SK-N-MC (cell line): ENCODE results near the gene ORC1.
"Not testable (repeated sequence)": the region's sequence is repeated elsewhere in the genome, so short reads cannot be mapped to it uniquely, and the experiment has no call there.

ENCODE experiments used
- EZH2 ChIP-seq: fragments of 200-600 bp; sonication (generic); IDR thresholded peaks from one replicate; pipeline ENCODE4 v1.6.1; 2017; ENCODE audit warnings: antibody characterized with exemption
- POLR2AphosphoS5 ChIP-seq: IDR thresholded peaks from 2 replicates; pipeline ENCODE4 v1.6.1; 2012; ENCODE audit warnings: mild to moderate bottlenecking, low read depth, low read length, borderline replicate concordance

GRCh38 chr1:52369851-52370250 is 34.4 kb downstream of the ORC1 start:
- TF ChIP-seq EZH2, POLR2AphosphoS5: not testable (repeated sequence)
